HUES6 (cell line): ENCODE measurements around the gene AQP7.

ENCODE experiments used
- H3K27ac ChIP-seq: 2 replicates; pipeline ENCODE4 v1.7.0; 2013; ENCODE audit warnings: low read depth, mild to moderate bottlenecking, low read length, inconsistent platforms
- H3K27me3 ChIP-seq: 2 replicates; pipeline ENCODE4 v1.6.1; 2013; ENCODE audit warnings: low read length; ENCODE audit not compliant: control insufficient read depth, insufficient read depth
- H3K36me3 ChIP-seq: 2 replicates; pipeline ENCODE4 v1.6.1; 2013; ENCODE audit warnings: low read length; ENCODE audit not compliant: control insufficient read depth, insufficient read depth
- H3K4me1 ChIP-seq: 2 replicates; pipeline ENCODE4 v1.6.1; 2013; ENCODE audit warnings: low read length; ENCODE audit not compliant: control insufficient read depth, insufficient read depth
- H3K4me3 ChIP-seq: 2 replicates; pipeline ENCODE4 v1.5.1; 2013; ENCODE audit warnings: low read depth, low read length
- H3K9ac ChIP-seq: one replicate; pipeline ENCODE4 v1.6.1; 2013; ENCODE audit warnings: mild to moderate bottlenecking, low read length
- H3K9me3 ChIP-seq: 2 replicates; pipeline ENCODE4 v1.6.1; 2013; ENCODE audit warnings: low read depth, low read length; ENCODE audit not compliant: control insufficient read depth, insufficient read depth

The AQP7 gene

DNA sequence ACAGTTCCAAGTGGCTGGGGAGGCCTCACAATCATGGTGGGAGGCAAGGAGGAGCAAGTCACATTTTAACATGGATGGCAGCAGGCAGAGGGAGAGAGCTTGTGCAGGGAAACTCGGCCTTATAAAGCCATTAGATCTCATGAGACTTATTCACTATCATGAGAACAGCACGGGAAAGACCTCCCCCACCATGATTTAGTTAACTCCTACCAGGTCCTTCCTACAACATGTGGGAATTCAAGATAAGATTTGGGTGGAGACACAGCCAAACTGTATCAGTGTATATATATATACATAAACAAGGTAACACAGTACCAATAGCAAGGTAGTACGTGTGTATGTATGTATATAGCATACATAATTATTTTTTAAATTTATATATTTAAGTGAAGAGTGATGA lies 61.2 kb downstream of the AQP7 start:
- Histone ChIP-seq H3K9me3 (peaks cover 29% of the 10 kb centered on the region), H3K36me3 (peaks cover 85% of the 10 kb centered on the region), H3K4me1 (no peaks in the 10 kb centered on the region), H3K9ac (no peak overlapping the region), H3K4me3 (no peak overlapping the region), H3K27me3 (no peaks in the 10 kb centered on the region), H3K27ac (no peak overlapping the region)

DNA sequence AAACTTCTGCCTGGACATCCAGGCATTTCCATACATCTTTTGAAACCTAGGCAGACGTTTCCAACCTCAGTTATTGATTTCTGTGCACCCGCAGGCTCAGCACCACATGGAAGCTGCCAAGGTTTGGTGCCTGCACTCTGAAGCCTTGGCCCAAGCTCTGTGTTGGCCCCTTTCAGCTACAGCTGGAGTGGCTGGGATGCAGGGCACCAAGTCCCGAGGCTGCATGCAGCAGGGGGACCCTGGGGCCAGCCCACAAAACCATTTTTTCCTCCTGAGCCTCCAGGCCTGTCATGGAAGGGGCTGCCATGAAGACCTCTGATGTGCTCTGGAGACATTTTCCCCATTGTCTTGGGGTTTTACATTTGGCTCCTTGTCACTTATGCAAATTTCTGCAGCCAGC lies 62.2 kb downstream of the AQP7 start:
- H3K36me3 ChIP-seq: peaks cover 84% of the 10 kb centered on the region
- H3K4me3 ChIP-seq: no peak overlapping the region
- no peaks in the 10 kb centered on the region for H3K4me1 ChIP-seq
- peaks cover 29% of the 10 kb centered on the region for H3K9me3 ChIP-seq
- no peak overlapping the region for H3K27ac ChIP-seq
- no peaks in the 10 kb centered on the region for H3K27me3 ChIP-seq
- no peak overlapping the region for H3K9ac ChIP-seq
